GM12878 (cell line): ENCODE measurements around the gene PPAN. TPM values are rescaled to one million over a fixed set of nuclear protein-coding genes. Genes with fewer than 3 reads are reported as not detected.
A peak's percentile ranks its signal among the peaks of the same experiment; 100 is the strongest.

Experiments used
- ASH2L ChIP-seq: fragments of 300-600, 200-600 bp; sonication (generic); IDR thresholded peaks from 2 replicates; pipeline ENCODE4 v1.6.1; 2017; ENCODE audit warnings: low read depth, mild to moderate bottlenecking, borderline replicate concordance
- BCL11A ChIP-seq: IDR thresholded peaks from 2 replicates; pipeline ENCODE4 v1.6.1; 2011; ENCODE audit warnings: low read depth, low read length
- BHLHE40 ChIP-seq, 2 experiments: fragments of 450-650 bp in 1 of 2; IDR thresholded peaks; 2 replicates each; pipeline ENCODE4 v1.6.1; 2011 to 2017; ENCODE audit warnings: low read depth in 2 of 2, borderline replicate concordance in 1 of 2, improper control_type of control experiment in 1 of 2, low read length in 1 of 2, mild to moderate bottlenecking in 1 of 2
- BRCA1 ChIP-seq: IDR thresholded peaks from 2 replicates; pipeline ENCODE4 v1.6.1; 2011; ENCODE audit warnings: low read depth, low read length, improper control_type of control experiment
- CHD2 ChIP-seq: IDR thresholded peaks from 2 replicates; pipeline ENCODE4 v1.6.1; 2011; ENCODE audit warnings: low read depth, low read length, improper control_type of control experiment, borderline replicate concordance
- CREM ChIP-seq: IDR thresholded peaks from 2 replicates; pipeline ENCODE4 v1.6.1; 2014; ENCODE audit warnings: antibody characterized with exemption, low read depth
- DPF2 ChIP-seq: fragments of 450-650 bp; IDR thresholded peaks from 2 replicates; pipeline ENCODE4 v1.6.1; 2017; ENCODE audit warnings: mild to moderate bottlenecking
- EGR1 ChIP-seq, 2 experiments: IDR thresholded peaks; 1 replicate in 1 of 2; 2 replicates in 1 of 2; pipeline ENCODE4 v1.6.1; 2011 to 2012; ENCODE audit warnings: low read depth in 2 of 2, low read length in 2 of 2, borderline replicate concordance in 1 of 2, mild to moderate bottlenecking in 1 of 2, moderate library complexity in 1 of 2
- ESRRA ChIP-seq: IDR thresholded peaks from 2 replicates; pipeline ENCODE4 v1.6.1; 2012; ENCODE audit warnings: mild to moderate bottlenecking, low read length, improper control_type of control experiment
- FOS ChIP-seq: IDR thresholded peaks from 3 replicates; pipeline ENCODE4 v1.6.1; 2011; ENCODE audit warnings: borderline replicate concordance; ENCODE audit not compliant: insufficient read length; ENCODE audit errors: extremely low read depth
- FOXK2 ChIP-seq: fragments of 450-650 bp; IDR thresholded peaks from 2 replicates; pipeline ENCODE4 v1.6.1; 2017; ENCODE audit warnings: mild to moderate bottlenecking, moderate library complexity
- FOXM1 ChIP-seq: IDR thresholded peaks from 2 replicates; pipeline ENCODE4 v1.6.1; 2012; ENCODE audit warnings: low read depth, mild to moderate bottlenecking, inconsistent platforms, low read length, moderate library complexity
- GATAD2B ChIP-seq: fragments of 450-650 bp; conservative IDR thresholded peaks from 2 replicates; pipeline ENCODE4 v1.6.1; 2017; ENCODE audit warnings: low read depth, mild to moderate bottlenecking, moderate library complexity
- HDAC6 ChIP-seq: fragments of 200-600 bp; sonication (generic); IDR thresholded peaks from one replicate; pipeline ENCODE4 v1.8.0; 2017; ENCODE audit warnings: antibody characterized with exemption; ENCODE audit not compliant: unreplicated experiment
- LARP7 ChIP-seq: fragments of 450-650 bp; IDR thresholded peaks from 2 replicates; pipeline ENCODE4 v1.6.1; 2017; ENCODE audit warnings: mild to moderate bottlenecking
- NFXL1 ChIP-seq: fragments of 450-650 bp; IDR thresholded peaks from 2 replicates; pipeline ENCODE4 v1.6.1; 2017; ENCODE audit warnings: antibody characterized with exemption, mild to moderate bottlenecking, borderline replicate concordance
- NR2C2 ChIP-seq: IDR thresholded peaks from 2 replicates; pipeline ENCODE4 v1.6.1; 2011; ENCODE audit warnings: borderline replicate concordance, low read depth; ENCODE audit not compliant: control insufficient read depth, insufficient read length
- PML ChIP-seq: IDR thresholded peaks from 2 replicates; pipeline ENCODE4 v1.6.1; 2012; ENCODE audit warnings: low read length, inconsistent platforms
- SIX5 ChIP-seq: IDR thresholded peaks from 2 replicates; pipeline ENCODE4 v1.6.1; 2011; ENCODE audit warnings: mild to moderate bottlenecking, low read depth, low read length, moderate library complexity; ENCODE audit not compliant: severe bottlenecking
- SMAD5 ChIP-seq: IDR thresholded peaks from 2 replicates; pipeline ENCODE4 v1.6.1; 2016; ENCODE audit warnings: antibody characterized with exemption, low read depth
- SMARCA5 ChIP-seq: fragments of 450-650 bp; IDR thresholded peaks from 2 replicates; pipeline ENCODE4 v1.6.1; 2017; ENCODE audit warnings: mild to moderate bottlenecking
- SPI1 ChIP-seq: IDR thresholded peaks from 2 replicates; pipeline ENCODE4 v1.6.1; 2011; ENCODE audit warnings: low read depth, mild to moderate bottlenecking, low read length, moderate library complexity, borderline replicate concordance; ENCODE audit not compliant: insufficient read depth
- SREBF2 ChIP-seq: IDR thresholded peaks from 2 replicates; pipeline ENCODE4 v1.6.1; 2012; ENCODE audit warnings: mild to moderate bottlenecking, low read length
- YY1 ChIP-seq: IDR thresholded peaks from 2 replicates; pipeline ENCODE4 v1.6.1; 2011; ENCODE audit warnings: low read depth, mild to moderate bottlenecking, low read length
- polyA plus RNA-seq, 11 experiments: library from polyadenylated mRNA; depleted of rRNA in 4 of 11; unstranded in 6 of 11; stranded (reverse) in 5 of 11; fragments of >200 nt; fragmentation: Nextera tagmentation in 4 of 11; fragmentation: Illumina TruSeq in 1 of 11; extraction: Ambion mirVana in 4 of 11; extraction: Trizol in 1 of 11; gene quantifications; 1 replicate in 1 of 11; 2 replicates in 10 of 11; pipeline versions ENCODE4 v1.2.1 to v1.2.3, GENCODE V29; 2011 to 2016; ENCODE audit warnings: inconsistent platforms in 2 of 11, missing spikeins in 2 of 11, low read depth in 1 of 11
- total RNA-seq, 4 experiments: library from RNA; depleted of rRNA in 3 of 4; stranded (reverse); fragments of >200 nt in 3 of 4; fragmentation: Illumina TruSeq in 1 of 4; extraction: Trizol in 1 of 4; gene quantifications; 2 replicates each; pipeline versions ENCODE4 v1.2.1 to v1.2.3, GENCODE V29; 2013 to 2021
- TF ChIP-seq, protein P1 (sequence below): fragments of 450-650 bp; IDR thresholded peaks from 2 replicates; pipeline ENCODE4 v1.6.1; 2017; ENCODE audit warnings: antibody characterized with exemption, mild to moderate bottlenecking, moderate library complexity
- TF ChIP-seq, protein P2 (sequence below): IDR thresholded peaks from 2 replicates; pipeline ENCODE4 v1.6.1; 2012; ENCODE audit warnings: low read length, inconsistent platforms
- TF ChIP-seq, protein P3 (sequence below): IDR thresholded peaks from 2 replicates; pipeline ENCODE4 v1.6.1; 2011; ENCODE audit warnings: low read depth, low read length, improper control_type of control experiment, borderline replicate concordance

PPAN gene
- total and polyA plus RNA-seq, 10 of the 15 experiments (the other 5 are each of a cell fraction or from before 2014, with no cell fraction given): 2.1 to 171 (median 108) TPM

DNA sequence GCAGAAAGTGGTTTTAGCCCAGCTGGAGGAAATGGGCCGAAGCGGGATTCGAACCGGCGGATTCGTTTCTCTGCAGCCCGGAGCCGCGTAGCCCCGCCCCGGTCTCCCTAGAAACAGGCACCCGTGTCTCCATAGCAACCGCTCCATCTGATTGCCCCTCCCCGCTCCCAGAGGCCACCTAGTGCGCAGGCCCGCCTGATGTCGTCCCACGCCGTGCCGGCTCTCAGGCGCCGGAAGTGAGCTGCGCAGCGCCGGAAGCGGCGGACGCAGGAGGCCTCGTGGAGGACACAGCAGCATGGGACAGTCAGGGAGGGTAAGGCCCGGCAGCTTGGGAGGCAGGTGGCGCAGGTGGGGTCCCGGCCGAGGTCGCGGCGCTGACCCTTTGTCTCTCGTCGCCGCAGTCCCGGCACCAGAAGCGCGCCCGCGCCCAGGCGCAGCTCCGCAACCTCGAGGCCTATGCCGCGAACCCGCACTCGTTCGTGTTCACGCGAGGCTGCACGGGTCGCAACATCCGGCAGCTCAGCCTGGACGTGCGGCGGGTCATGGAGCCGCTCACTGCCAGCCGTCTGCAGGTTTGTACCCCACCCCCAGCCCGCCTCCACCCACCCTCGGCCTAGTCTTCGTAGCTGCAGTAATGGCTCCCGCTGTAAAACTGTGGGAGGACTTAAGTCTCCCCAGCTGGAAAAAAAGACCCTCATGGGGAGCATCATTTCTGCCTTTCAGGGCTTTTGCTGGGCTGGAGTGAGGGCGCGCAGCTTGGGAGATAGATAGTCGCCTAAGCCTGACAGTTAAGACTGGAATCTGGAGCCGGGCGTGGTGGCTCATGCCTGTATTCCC is at the start of gene PPAN (continued):
- TF ChIP-seq FOXK2: no peak; the same call in 1 of the 2 replicates
- 0 out of 3 replicates have a peak, but pooled peaks of 1 of the 2 experiments have one; percentile 16 for TF ChIP-seq EGR1 (IDR thresholded peaks at IDR 0.05; ENCODE audit: borderline replicate concordance in 1 of 2, low read depth in 2 of 2, low read length in 2 of 2)
- peak; percentile 34 for TF ChIP-seq YY1
- TF ChIP-seq SMAD5: peak; percentile 84
- peak; percentile 46 for TF ChIP-seq SIX5
- no peak for TF ChIP-seq BRCA1
- TF ChIP-seq BCL11A: no peak
- TF ChIP-seq, protein P1, sequence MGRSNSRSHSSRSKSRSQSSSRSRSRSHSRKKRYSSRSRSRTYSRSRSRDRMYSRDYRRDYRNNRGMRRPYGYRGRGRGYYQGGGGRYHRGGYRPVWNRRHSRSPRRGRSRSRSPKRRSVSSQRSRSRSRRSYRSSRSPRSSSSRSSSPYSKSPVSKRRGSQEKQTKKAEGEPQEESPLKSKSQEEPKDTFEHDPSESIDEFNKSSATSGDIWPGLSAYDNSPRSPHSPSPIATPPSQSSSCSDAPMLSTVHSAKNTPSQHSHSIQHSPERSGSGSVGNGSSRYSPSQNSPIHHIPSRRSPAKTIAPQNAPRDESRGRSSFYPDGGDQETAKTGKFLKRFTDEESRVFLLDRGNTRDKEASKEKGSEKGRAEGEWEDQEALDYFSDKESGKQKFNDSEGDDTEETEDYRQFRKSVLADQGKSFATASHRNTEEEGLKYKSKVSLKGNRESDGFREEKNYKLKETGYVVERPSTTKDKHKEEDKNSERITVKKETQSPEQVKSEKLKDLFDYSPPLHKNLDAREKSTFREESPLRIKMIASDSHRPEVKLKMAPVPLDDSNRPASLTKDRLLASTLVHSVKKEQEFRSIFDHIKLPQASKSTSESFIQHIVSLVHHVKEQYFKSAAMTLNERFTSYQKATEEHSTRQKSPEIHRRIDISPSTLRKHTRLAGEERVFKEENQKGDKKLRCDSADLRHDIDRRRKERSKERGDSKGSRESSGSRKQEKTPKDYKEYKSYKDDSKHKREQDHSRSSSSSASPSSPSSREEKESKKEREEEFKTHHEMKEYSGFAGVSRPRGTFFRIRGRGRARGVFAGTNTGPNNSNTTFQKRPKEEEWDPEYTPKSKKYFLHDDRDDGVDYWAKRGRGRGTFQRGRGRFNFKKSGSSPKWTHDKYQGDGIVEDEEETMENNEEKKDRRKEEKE: no peak
- TF ChIP-seq HDAC6: no peak
- no peak for TF ChIP-seq NR2C2
- no peak for TF ChIP-seq NFXL1
- no peak for TF ChIP-seq PML
- 0 out of 2 replicates have a peak, but pooled peaks have one; percentile 10 for TF ChIP-seq GATAD2B
- peak; percentile 74 for TF ChIP-seq CHD2
- TF ChIP-seq BHLHE40 (IDR thresholded peaks at IDR 0.05; ENCODE audit: borderline replicate concordance in 1 of 2, low read depth in 2 of 2, low read length in 1 of 2): peak in 1 of 2 experiments; percentile 74; a peak in 3 of 4 replicates
- TF ChIP-seq FOS: no peak
- no peak for TF ChIP-seq FOXM1
- peak; percentile 66 for TF ChIP-seq SREBF2
- peak; percentile 96 for TF ChIP-seq CREM
- TF ChIP-seq, protein P2, sequence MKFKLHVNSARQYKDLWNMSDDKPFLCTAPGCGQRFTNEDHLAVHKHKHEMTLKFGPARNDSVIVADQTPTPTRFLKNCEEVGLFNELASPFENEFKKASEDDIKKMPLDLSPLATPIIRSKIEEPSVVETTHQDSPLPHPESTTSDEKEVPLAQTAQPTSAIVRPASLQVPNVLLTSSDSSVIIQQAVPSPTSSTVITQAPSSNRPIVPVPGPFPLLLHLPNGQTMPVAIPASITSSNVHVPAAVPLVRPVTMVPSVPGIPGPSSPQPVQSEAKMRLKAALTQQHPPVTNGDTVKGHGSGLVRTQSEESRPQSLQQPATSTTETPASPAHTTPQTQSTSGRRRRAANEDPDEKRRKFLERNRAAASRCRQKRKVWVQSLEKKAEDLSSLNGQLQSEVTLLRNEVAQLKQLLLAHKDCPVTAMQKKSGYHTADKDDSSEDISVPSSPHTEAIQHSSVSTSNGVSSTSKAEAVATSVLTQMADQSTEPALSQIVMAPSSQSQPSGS: no peak
- TF ChIP-seq DPF2: 0 out of 2 replicates have a peak, but pooled peaks have one; percentile 15
- TF ChIP-seq SMARCA5: no peak
- TF ChIP-seq ASH2L: no peak
- TF ChIP-seq, protein P3, sequence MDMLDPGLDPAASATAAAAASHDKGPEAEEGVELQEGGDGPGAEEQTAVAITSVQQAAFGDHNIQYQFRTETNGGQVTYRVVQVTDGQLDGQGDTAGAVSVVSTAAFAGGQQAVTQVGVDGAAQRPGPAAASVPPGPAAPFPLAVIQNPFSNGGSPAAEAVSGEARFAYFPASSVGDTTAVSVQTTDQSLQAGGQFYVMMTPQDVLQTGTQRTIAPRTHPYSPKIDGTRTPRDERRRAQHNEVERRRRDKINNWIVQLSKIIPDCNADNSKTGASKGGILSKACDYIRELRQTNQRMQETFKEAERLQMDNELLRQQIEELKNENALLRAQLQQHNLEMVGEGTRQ: no peak
- TF ChIP-seq LARP7: peak; percentile 34
- no peak for TF ChIP-seq SPI1
- no peak for TF ChIP-seq ESRRA
